ENCODE measurements around the gene TFDP1.

DNA sequence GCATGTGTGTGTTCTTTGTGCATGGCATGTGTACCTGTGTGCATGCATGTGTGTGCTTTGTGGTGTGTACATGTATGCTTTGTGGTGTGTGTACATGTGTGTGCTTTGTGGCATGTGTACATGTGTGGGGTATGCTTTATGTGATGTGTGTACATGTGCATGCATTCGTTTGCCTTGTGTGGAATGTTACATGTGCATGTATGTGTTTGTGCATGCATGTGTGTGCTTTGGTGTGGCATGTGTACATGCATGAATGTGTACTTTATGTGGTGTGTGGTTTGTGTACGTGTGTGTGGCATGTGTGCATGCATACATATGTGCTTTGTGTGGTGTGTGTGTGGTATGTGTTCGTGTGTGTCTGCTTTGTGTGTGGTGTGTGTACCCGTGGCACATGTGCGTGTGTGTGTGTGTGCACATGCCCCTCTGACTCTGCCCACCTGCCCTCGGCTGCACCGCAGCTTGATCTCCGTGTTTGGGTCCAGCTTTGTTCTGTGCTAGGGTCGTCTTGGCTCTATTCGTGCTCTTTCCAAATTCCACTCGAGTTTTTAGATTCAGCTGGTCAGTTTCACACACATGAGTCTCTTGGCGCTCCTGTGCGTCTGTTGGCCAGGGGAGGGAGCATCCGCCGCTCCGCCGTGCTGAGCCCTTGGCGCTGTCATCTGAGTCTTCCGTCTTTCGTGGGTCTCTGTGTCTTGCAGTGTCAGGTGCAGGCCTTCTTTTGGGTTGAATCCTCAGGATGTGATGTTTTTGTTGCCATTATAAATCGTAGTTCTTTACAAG, 46.5 kb upstream of the TFDP1 start:
- TF ChIP-seq POLR2A (IDR thresholded peaks at IDR 0.05) (no peak), CTCF (IDR thresholded peaks at IDR 0.05) (no peak), EP300 (IDR thresholded peaks at IDR 0.05) (no peak), POLR2AphosphoS5 (IDR thresholded peaks at IDR 0.05) (no peak)
